Nephron (organoid): ENCODE measurements around the gene ROBO2.
A peak's percentile ranks its signal among the peaks of the same experiment; 100 is the strongest.

ENCODE experiments used
- H3K27ac Mint-ChIP-seq, 3 experiments: 2 replicates each; pipeline ENCODE4 v1.8.0; 2020; ENCODE audit warnings: mixed read lengths in 3 of 3, mild to moderate bottlenecking in 2 of 3, moderate library complexity in 1 of 3
- H3K27me3 Mint-ChIP-seq: 2 replicates; pipeline ENCODE4 v1.8.0; 2021; ENCODE audit warnings: low read depth, mild to moderate bottlenecking, moderate library complexity, mixed read lengths
- H3K36me3 Mint-ChIP-seq: 2 replicates; pipeline ENCODE4 v1.8.0; 2020; ENCODE audit warnings: low read depth, mixed read lengths
- H3K4me1 Mint-ChIP-seq: 2 replicates; pipeline ENCODE4 v1.8.0; 2020; ENCODE audit warnings: mixed read lengths
- H3K4me3 Mint-ChIP-seq, 3 experiments: 2 replicates each; pipeline ENCODE4 v1.8.0; 2020; ENCODE audit warnings: mild to moderate bottlenecking in 3 of 3, mixed read lengths in 3 of 3, moderate library complexity in 2 of 3
- H3K9me3 Mint-ChIP-seq: 2 replicates; pipeline ENCODE4 v1.8.0; 2020; ENCODE audit warnings: mixed read lengths
- TF ChIP-seq, protein P1 (sequence below), 3 experiments: fragments of 200-600 bp; sonication (generic); IDR thresholded peaks; one replicate each; pipeline ENCODE4 v1.5.0; 2021; ENCODE audit warnings: antibody characterized with exemption in 3 of 3; ENCODE audit not compliant: unreplicated experiment in 3 of 3

ROBO2 gene

DNA sequence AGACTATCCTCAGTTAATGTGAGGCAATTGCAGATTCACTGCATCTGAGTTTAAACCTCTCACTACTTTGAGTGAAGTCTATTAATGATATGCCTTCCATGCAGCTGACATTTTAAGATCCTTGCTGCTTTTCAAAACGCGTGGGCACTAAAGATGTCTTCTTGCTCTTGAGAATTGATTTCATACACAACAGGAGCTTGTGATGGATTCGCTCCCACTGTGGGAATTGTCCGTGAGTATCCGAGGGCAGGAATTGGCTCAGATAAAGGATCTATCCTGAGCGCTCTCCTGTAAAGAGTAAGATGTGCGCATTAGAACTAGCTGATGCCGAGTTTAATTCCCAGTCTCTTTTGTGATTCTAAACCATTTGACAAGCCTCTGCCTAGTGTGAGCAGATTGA lies 167.9 kb downstream of the ROBO2 start:
- Mint-ChIP-seq H3K9me3 (peaks cover 9% of the 10 kb centered on the region), H3K4me1 (peaks cover 5% of the 10 kb centered on the region), H3K4me3 (no peak overlapping the region), H3K27ac (no peak overlapping the region), H3K36me3 (peaks cover 10% of the 10 kb centered on the region), H3K27me3 (no peaks in the 10 kb centered on the region)
- TF ChIP-seq, protein P1, sequence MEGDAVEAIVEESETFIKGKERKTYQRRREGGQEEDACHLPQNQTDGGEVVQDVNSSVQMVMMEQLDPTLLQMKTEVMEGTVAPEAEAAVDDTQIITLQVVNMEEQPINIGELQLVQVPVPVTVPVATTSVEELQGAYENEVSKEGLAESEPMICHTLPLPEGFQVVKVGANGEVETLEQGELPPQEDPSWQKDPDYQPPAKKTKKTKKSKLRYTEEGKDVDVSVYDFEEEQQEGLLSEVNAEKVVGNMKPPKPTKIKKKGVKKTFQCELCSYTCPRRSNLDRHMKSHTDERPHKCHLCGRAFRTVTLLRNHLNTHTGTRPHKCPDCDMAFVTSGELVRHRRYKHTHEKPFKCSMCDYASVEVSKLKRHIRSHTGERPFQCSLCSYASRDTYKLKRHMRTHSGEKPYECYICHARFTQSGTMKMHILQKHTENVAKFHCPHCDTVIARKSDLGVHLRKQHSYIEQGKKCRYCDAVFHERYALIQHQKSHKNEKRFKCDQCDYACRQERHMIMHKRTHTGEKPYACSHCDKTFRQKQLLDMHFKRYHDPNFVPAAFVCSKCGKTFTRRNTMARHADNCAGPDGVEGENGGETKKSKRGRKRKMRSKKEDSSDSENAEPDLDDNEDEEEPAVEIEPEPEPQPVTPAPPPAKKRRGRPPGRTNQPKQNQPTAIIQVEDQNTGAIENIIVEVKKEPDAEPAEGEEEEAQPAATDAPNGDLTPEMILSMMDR (IDR thresholded peaks at IDR 0.05; ENCODE audit: unreplicated experiment in 3 of 3): no peak

DNA sequence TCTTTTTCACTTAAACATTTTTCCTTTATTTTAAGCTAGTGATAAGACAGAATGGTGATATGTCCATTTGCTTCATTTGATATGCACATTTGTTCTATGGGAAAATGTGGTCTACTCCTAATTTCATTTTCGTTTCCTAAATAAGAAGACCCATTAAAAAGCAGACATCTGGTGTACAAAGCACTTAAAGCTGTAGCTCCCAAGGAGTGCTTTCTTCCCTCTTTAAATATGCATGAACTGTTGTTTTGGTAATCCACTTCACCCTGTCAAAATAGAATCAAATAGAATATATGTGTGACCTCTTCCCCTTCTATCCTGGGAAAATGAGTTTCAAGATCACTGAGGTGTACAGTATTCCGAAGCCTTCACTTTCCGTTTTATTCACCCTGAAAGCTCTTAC lies 182.8 kb downstream of the ROBO2 start:
- peak overlapping the region in 1 of 3 experiments; percentile 6 for H3K27ac Mint-ChIP-seq
- H3K9me3 Mint-ChIP-seq: peaks cover 4% of the 10 kb centered on the region
- H3K27me3 Mint-ChIP-seq: no peaks in the 10 kb centered on the region
- H3K4me3 Mint-ChIP-seq: no peak overlapping the region
- no peaks in the 10 kb centered on the region for H3K4me1 Mint-ChIP-seq
- no peaks in the 10 kb centered on the region for H3K36me3 Mint-ChIP-seq
- TF ChIP-seq, protein P1 (IDR thresholded peaks at IDR 0.05; ENCODE audit: unreplicated experiment in 3 of 3): no peak

GRCh38 chr3:77227567-77227966 lies 187.7 kb downstream of the ROBO2 start:
- peaks cover 8% of the 10 kb centered on the region for H3K9me3 Mint-ChIP-seq
- TF ChIP-seq, protein P1 (IDR thresholded peaks at IDR 0.05; ENCODE audit: unreplicated experiment in 3 of 3): no peak
- H3K27ac Mint-ChIP-seq: no peak overlapping the region
- H3K4me3 Mint-ChIP-seq: no peak overlapping the region
- no peaks in the 10 kb centered on the region for H3K27me3 Mint-ChIP-seq
- H3K4me1 Mint-ChIP-seq: no peaks in the 10 kb centered on the region
- H3K36me3 Mint-ChIP-seq: peaks cover 12% of the 10 kb centered on the region

DNA sequence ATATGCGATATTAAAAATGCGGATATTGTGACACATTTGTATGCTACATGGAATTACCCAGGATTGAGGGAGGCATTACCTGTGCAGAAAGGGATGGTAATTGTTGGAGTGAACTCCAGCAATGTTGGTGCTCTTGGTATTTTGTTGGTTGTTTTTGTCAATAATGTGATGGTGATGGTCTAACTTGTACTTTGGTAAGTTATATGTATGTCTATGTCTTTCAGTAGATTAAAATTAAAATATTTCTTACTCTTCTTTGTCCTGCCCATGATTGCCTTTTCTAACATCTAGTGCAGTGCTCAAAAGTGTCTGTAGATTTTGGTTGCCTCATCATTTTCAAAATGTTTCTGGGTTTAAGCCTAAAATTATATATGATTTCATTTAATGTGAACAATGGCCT lies 192.7 kb downstream of the ROBO2 start:
- TF ChIP-seq, protein P1 (IDR thresholded peaks at IDR 0.05; ENCODE audit: unreplicated experiment in 3 of 3): no peak
- no peaks in the 10 kb centered on the region for H3K4me1 Mint-ChIP-seq
- no peak overlapping the region for H3K27ac Mint-ChIP-seq
- peaks cover 15% of the 10 kb centered on the region for H3K36me3 Mint-ChIP-seq
- H3K27me3 Mint-ChIP-seq: peaks cover 3% of the 10 kb centered on the region
- H3K9me3 Mint-ChIP-seq: peaks cover 13% of the 10 kb centered on the region
- H3K4me3 Mint-ChIP-seq: no peak overlapping the region

- peaks cover 24% of the 10 kb centered on the region for H3K36me3 Mint-ChIP-seq
- no peak overlapping the region for H3K4me3 Mint-ChIP-seq
- TF ChIP-seq, protein P1 (IDR thresholded peaks at IDR 0.05; ENCODE audit: unreplicated experiment in 3 of 3): no peak
- H3K4me1 Mint-ChIP-seq: no peaks in the 10 kb centered on the region
- peaks cover 13% of the 10 kb centered on the region for H3K9me3 Mint-ChIP-seq
- no peak overlapping the region for H3K27ac Mint-ChIP-seq
- peaks cover 3% of the 10 kb centered on the region for H3K27me3 Mint-ChIP-seq
Observed at GRCh38 chr3:77234004-77234403, 194.1 kb downstream of the ROBO2 start.

DNA sequence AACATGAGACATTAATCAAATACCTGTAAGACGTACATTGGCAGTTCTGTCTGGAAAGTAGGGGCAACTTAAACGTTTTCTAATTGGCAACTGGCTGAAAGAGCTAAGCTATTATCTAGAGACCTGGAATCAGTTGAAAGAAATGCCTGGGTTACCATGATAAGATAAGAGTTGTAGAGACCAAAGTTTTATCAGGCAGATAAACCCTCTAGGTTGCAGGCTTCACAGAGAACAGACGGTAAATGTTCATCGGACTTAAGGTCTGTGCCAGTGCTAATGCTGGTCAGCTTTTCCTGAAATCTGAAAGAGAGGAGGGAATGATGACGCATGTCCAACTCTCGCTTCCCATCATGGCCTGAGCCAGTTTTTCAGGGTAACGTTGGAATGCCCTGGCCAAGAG lies 196.2 kb downstream of the ROBO2 start:
- Mint-ChIP-seq H3K27me3 (peaks cover 3% of the 10 kb centered on the region), H3K27ac (no peak overlapping the region), H3K9me3 (peaks cover 13% of the 10 kb centered on the region), H3K4me3 (no peak overlapping the region), H3K36me3 (peaks cover 36% of the 10 kb centered on the region), H3K4me1 (no peaks in the 10 kb centered on the region)
- TF ChIP-seq, protein P1 (IDR thresholded peaks at IDR 0.05; ENCODE audit: unreplicated experiment in 3 of 3): no peak
